Measurements from ENCODE around the gene PLEKHM3. TPM values are rescaled to one million over a fixed set of nuclear protein-coding genes. Genes with fewer than 3 reads are reported as not detected.

Gene PLEKHM3
- total RNA-seq, 2 experiments from 2014 or later, result 11.3 to 11.6 TPM

GRCh38 chr2:207830778-207831438, 194.4 kb downstream of the PLEKHM3 start:
- H3K4me3 Mint-ChIP-seq, result no peak overlapping the region
- no peak overlapping the region for H3K27ac ChIP-seq (ENCODE audit: low read depth in 1 of 2, low read length in 2 of 2)
- H3K36me3 ChIP-seq (ENCODE audit: insufficient read depth, low read length), result peaks cover 18% of the 10 kb centered on the region
- ChIA-PET POLR2A (no interaction called here), CTCF (interaction anchor here (0.5 kb wide), 1 partner anchor 772 kb away, joined by 4 read pairs; no protein-coding TSS in a partner anchor)
- no peaks in the 10 kb centered on the region for H3K27me3 Mint-ChIP-seq
- H3K36me3 Mint-ChIP-seq (ENCODE audit: low read depth), result peaks cover 32% of the 10 kb centered on the region
- no peaks in the 10 kb centered on the region for H3K4me1 Mint-ChIP-seq (ENCODE audit: low read depth)
- ATAC-seq (ENCODE audit: poor library complexity) (no peak), DNase-seq (no peak)
- H3K4me1 ChIP-seq (ENCODE audit: insufficient read depth, low read length), result peaks cover 3% of the 10 kb centered on the region
- H3K4me3 ChIP-seq (ENCODE audit: low read length), result no peak overlapping the region
- no peaks in the 10 kb centered on the region for H3K27me3 ChIP-seq (ENCODE audit: control insufficient read depth in 1 of 2, insufficient read depth in 2 of 2, low read length in 2 of 2)
- no peak overlapping the region for H3K27ac Mint-ChIP-seq
- H3K9me3 Mint-ChIP-seq, result no peaks in the 10 kb centered on the region
- intact Hi-C loops (cut with DNase I, micrococcal nuclease), result no loop called here
- TF ChIP-seq CTCF (IDR thresholded peaks at IDR 0.05), result no peak
- H3K9me3 ChIP-seq (ENCODE audit: control insufficient read depth in 1 of 2, insufficient read depth in 1 of 2, low read length in 2 of 2), result no peaks in the 10 kb centered on the region

GRCh38 chr2:207828361-207829057, 196.8 kb downstream of the PLEKHM3 start:
- no peaks in the 10 kb centered on the region for H3K9me3 ChIP-seq (ENCODE audit: control insufficient read depth in 1 of 2, insufficient read depth in 1 of 2, low read length in 2 of 2)
- intact Hi-C loops (cut with DNase I, micrococcal nuclease), result no loop called here
- H3K27me3 Mint-ChIP-seq, result no peaks in the 10 kb centered on the region
- TF ChIP-seq CTCF (IDR thresholded peaks at IDR 0.05), result no peak
- ATAC-seq (ENCODE audit: poor library complexity) (no peak), DNase-seq (no peak)
- no peaks in the 10 kb centered on the region for H3K27me3 ChIP-seq (ENCODE audit: control insufficient read depth in 1 of 2, insufficient read depth in 2 of 2, low read length in 2 of 2)
- H3K4me1 ChIP-seq (ENCODE audit: insufficient read depth, low read length), result peaks cover 3% of the 10 kb centered on the region
- CTCF ChIA-PET, result no interaction called here
- H3K27ac Mint-ChIP-seq, result no peak overlapping the region
- no peak overlapping the region for H3K4me3 Mint-ChIP-seq
- no peak overlapping the region for H3K27ac ChIP-seq (ENCODE audit: low read depth in 1 of 2, low read length in 2 of 2)
- no peaks in the 10 kb centered on the region for H3K4me1 Mint-ChIP-seq (ENCODE audit: low read depth)
- H3K36me3 ChIP-seq (ENCODE audit: insufficient read depth, low read length), result peaks cover 21% of the 10 kb centered on the region
- POLR2A ChIA-PET, result no interaction called here
- no peak overlapping the region for H3K4me3 ChIP-seq (ENCODE audit: low read length)
- no peaks in the 10 kb centered on the region for H3K9me3 Mint-ChIP-seq
- peaks cover 55% of the 10 kb centered on the region for H3K36me3 Mint-ChIP-seq (ENCODE audit: low read depth)

GRCh38 chr2:207825978-207826377, 199.3 kb downstream of the PLEKHM3 start:
- H3K27ac ChIP-seq (ENCODE audit: low read depth in 1 of 2, low read length in 2 of 2), result no peak overlapping the region
- H3K27me3 ChIP-seq (ENCODE audit: control insufficient read depth in 1 of 2, insufficient read depth in 2 of 2, low read length in 2 of 2), result no peaks in the 10 kb centered on the region
- H3K36me3 ChIP-seq (ENCODE audit: insufficient read depth, low read length), result peaks cover 21% of the 10 kb centered on the region
- ChIA-PET POLR2A (no interaction called here), CTCF (interaction anchor here (1.4 kb wide), 1 partner anchor 201 kb away, joined by 3 read pairs; the partner anchor contains the start of gene METTL21A)
- H3K27me3 Mint-ChIP-seq, result no peaks in the 10 kb centered on the region
- H3K4me1 Mint-ChIP-seq (ENCODE audit: low read depth), result no peaks in the 10 kb centered on the region
- H3K4me1 ChIP-seq (ENCODE audit: insufficient read depth, low read length), result peaks cover 2% of the 10 kb centered on the region
- ATAC-seq (ENCODE audit: poor library complexity) (no peak), DNase-seq (no peak)
- H3K9me3 Mint-ChIP-seq, result no peaks in the 10 kb centered on the region
- H3K9me3 ChIP-seq (ENCODE audit: control insufficient read depth in 1 of 2, insufficient read depth in 1 of 2, low read length in 2 of 2), result no peaks in the 10 kb centered on the region
- no peak for TF ChIP-seq CTCF (IDR thresholded peaks at IDR 0.05)
- no peak overlapping the region for H3K4me3 Mint-ChIP-seq
- no peak overlapping the region for H3K27ac Mint-ChIP-seq
- peaks cover 64% of the 10 kb centered on the region for H3K36me3 Mint-ChIP-seq (ENCODE audit: low read depth)
- intact Hi-C loops (cut with DNase I, micrococcal nuclease), result no loop called here
- H3K4me3 ChIP-seq (ENCODE audit: low read length), result no peak overlapping the region

All from CD4-positive, alpha-beta T cell (primary cell).